ENCODE data around the gene TMEM191C.
"Not testable (repeated sequence)": the region's sequence is repeated elsewhere in the genome, so short reads cannot be mapped to it uniquely, and the experiment has no call there.

Gene TMEM191C

GRCh38 chr22:21447694-21448402 lies 19.3 kb upstream of the TMEM191C start:
- DNase-seq (ENCODE audit: low spot score), result no peak
- Histone ChIP-seq H3K4me3 (no peak overlapping the region), H3K27ac (no peak overlapping the region)
- no peak for TF ChIP-seq CTCF (IDR thresholded peaks at IDR 0.05)

GRCh38 chr22:21448627-21449416 lies 18.4 kb upstream of the TMEM191C start:
- DNase-seq (ENCODE audit: low spot score), result no peak
- TF ChIP-seq CTCF (IDR thresholded peaks at IDR 0.05), result no peak
- H3K4me3 ChIP-seq, result no peak overlapping the region
- no peak overlapping the region for H3K27ac ChIP-seq

- no peak for TF ChIP-seq CTCF (IDR thresholded peaks at IDR 0.05)
- no peak overlapping the region for H3K27ac ChIP-seq
- peak; percentile 64 for DNase-seq (ENCODE audit: low spot score)
Observed at GRCh38 chr22:21449531-21450319, 17.5 kb upstream of the TMEM191C start.

GRCh38 chr22:21450320-21450831 lies 16.8 kb upstream of the TMEM191C start:
- TF ChIP-seq CTCF (IDR thresholded peaks at IDR 0.05), result no peak
- DNase-seq (ENCODE audit: low spot score), result no peak
- Histone ChIP-seq H3K4me3 (no peak overlapping the region), H3K27ac (no peak overlapping the region)

More at GRCh38 chr22:21449531-21450319, 17.5 kb upstream of the TMEM191C start:
- H3K4me3 ChIP-seq, result no peak overlapping the region

- no peak for DNase-seq (ENCODE audit: low spot score)
- Histone ChIP-seq H3K4me3 (no peak overlapping the region), H3K27ac (no peak overlapping the region)
- no peak for TF ChIP-seq CTCF (IDR thresholded peaks at IDR 0.05)
Observed at GRCh38 chr22:21450858-21451353, 16.3 kb upstream of the TMEM191C start.

GRCh38 chr22:21451545-21452520 lies 15.4 kb upstream of the TMEM191C start:
- no peak for DNase-seq (ENCODE audit: low spot score)

GRCh38 chr22:21452666-21453065 lies 14.5 kb upstream of the TMEM191C start:
- not testable (repeated sequence) for DNase-seq (ENCODE audit: low spot score); H3K27ac ChIP-seq; H3K4me3 ChIP-seq

More at GRCh38 chr22:21451545-21452520, 15.4 kb upstream of the TMEM191C start:
- Histone ChIP-seq H3K4me3 (no peak overlapping the region), H3K27ac (no peak overlapping the region)
- TF ChIP-seq CTCF (IDR thresholded peaks at IDR 0.05), result no peak

- not testable (repeated sequence) for DNase-seq (ENCODE audit: low spot score); H3K4me3 ChIP-seq; H3K27ac ChIP-seq
Observed at GRCh38 chr22:21454998-21455333, 12.2 kb upstream of the TMEM191C start.

Data from coronary artery (tissue), 2 donors.